ENCODE data around the gene GPR37.

The GPR37 gene

GRCh38 chr7:124780056-124780455 is 14.5 kb upstream of the GPR37 start:
- no peaks in the 10 kb centered on the region for H3K4me1 ChIP-seq (ENCODE audit: low read depth, poor library complexity, severe bottlenecking)
- H2AFZ ChIP-seq (ENCODE audit: low read depth), result no peak overlapping the region
- no peak overlapping the region for H3K4me3 ChIP-seq (IDR thresholded peaks at IDR 0.05; ENCODE audit: insufficient read depth, low read depth, low read length)
- H3K27me3 ChIP-seq (ENCODE audit: insufficient read depth, low read depth), result no peaks in the 10 kb centered on the region
- no peaks in the 10 kb centered on the region for H3K79me2 ChIP-seq (ENCODE audit: insufficient read depth, low read depth)
- H3K4me2 ChIP-seq, result no peak overlapping the region
- H3K36me3 ChIP-seq (ENCODE audit: insufficient read depth), result no peaks in the 10 kb centered on the region
- no peaks in the 10 kb centered on the region for H4K20me1 ChIP-seq (ENCODE audit: insufficient read depth)
- H3K27ac ChIP-seq, result no peak overlapping the region
- no peak overlapping the region for H3K9ac ChIP-seq
- TF ChIP-seq, protein P1, sequence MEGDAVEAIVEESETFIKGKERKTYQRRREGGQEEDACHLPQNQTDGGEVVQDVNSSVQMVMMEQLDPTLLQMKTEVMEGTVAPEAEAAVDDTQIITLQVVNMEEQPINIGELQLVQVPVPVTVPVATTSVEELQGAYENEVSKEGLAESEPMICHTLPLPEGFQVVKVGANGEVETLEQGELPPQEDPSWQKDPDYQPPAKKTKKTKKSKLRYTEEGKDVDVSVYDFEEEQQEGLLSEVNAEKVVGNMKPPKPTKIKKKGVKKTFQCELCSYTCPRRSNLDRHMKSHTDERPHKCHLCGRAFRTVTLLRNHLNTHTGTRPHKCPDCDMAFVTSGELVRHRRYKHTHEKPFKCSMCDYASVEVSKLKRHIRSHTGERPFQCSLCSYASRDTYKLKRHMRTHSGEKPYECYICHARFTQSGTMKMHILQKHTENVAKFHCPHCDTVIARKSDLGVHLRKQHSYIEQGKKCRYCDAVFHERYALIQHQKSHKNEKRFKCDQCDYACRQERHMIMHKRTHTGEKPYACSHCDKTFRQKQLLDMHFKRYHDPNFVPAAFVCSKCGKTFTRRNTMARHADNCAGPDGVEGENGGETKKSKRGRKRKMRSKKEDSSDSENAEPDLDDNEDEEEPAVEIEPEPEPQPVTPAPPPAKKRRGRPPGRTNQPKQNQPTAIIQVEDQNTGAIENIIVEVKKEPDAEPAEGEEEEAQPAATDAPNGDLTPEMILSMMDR (conservative IDR thresholded peaks at IDR 0.05; ENCODE audit: low read depth, low read length), result no peak

GRCh38 chr7:124779620-124780019 is 14.0 kb upstream of the GPR37 start:
- no peak overlapping the region for H2AFZ ChIP-seq (ENCODE audit: low read depth)
- no peak overlapping the region for H3K9ac ChIP-seq
- no peak overlapping the region for H3K4me3 ChIP-seq (IDR thresholded peaks at IDR 0.05; ENCODE audit: insufficient read depth, low read depth, low read length)
- TF ChIP-seq, protein P1 (conservative IDR thresholded peaks at IDR 0.05; ENCODE audit: low read depth, low read length), result no peak
- no peak overlapping the region for H3K4me2 ChIP-seq
- no peaks in the 10 kb centered on the region for H4K20me1 ChIP-seq (ENCODE audit: insufficient read depth)
- no peaks in the 10 kb centered on the region for H3K36me3 ChIP-seq (ENCODE audit: insufficient read depth)
- H3K27me3 ChIP-seq (ENCODE audit: insufficient read depth, low read depth), result no peaks in the 10 kb centered on the region
- no peaks in the 10 kb centered on the region for H3K79me2 ChIP-seq (ENCODE audit: insufficient read depth, low read depth)
- H3K27ac ChIP-seq, result no peak overlapping the region
- no peaks in the 10 kb centered on the region for H3K4me1 ChIP-seq (ENCODE audit: low read depth, poor library complexity, severe bottlenecking)

GRCh38 chr7:124779194-124779593 is 13.6 kb upstream of the GPR37 start:
- H2AFZ ChIP-seq (ENCODE audit: low read depth), result no peak overlapping the region
- H3K27ac ChIP-seq, result no peak overlapping the region
- no peak overlapping the region for H3K4me2 ChIP-seq
- no peaks in the 10 kb centered on the region for H3K79me2 ChIP-seq (ENCODE audit: insufficient read depth, low read depth)
- TF ChIP-seq, protein P1 (conservative IDR thresholded peaks at IDR 0.05; ENCODE audit: low read depth, low read length), result no peak
- no peaks in the 10 kb centered on the region for H4K20me1 ChIP-seq (ENCODE audit: insufficient read depth)
- H3K4me3 ChIP-seq (IDR thresholded peaks at IDR 0.05; ENCODE audit: insufficient read depth, low read depth, low read length), result no peak overlapping the region
- H3K27me3 ChIP-seq (ENCODE audit: insufficient read depth, low read depth), result no peaks in the 10 kb centered on the region
- H3K36me3 ChIP-seq (ENCODE audit: insufficient read depth), result no peaks in the 10 kb centered on the region
- no peak overlapping the region for H3K9ac ChIP-seq
- no peaks in the 10 kb centered on the region for H3K4me1 ChIP-seq (ENCODE audit: low read depth, poor library complexity, severe bottlenecking)

DNA sequence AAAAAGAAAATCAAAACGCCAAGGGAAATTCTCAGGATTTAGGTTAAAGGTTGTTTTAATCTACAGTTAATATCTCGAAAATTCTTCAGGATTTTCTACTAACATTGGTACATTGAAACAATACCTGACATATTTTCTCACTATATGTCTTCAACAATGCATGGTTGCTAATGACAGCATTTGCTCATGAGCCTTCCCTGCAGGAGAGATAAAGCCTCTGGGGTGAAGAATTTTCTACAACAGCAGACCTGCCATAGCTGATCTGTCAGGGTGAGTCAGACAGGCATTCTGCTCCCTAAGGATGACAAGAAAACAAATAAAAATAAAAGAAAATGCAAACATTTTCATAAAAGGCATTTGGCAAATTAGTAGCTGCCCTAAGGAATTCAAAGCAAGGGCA is 11.7 kb upstream of the GPR37 start:
- Histone ChIP-seq H3K4me2 (no peak overlapping the region), H3K9ac (no peak overlapping the region), H3K27ac (no peak overlapping the region), H2AFZ (ENCODE audit: low read depth) (no peak overlapping the region), H3K36me3 (ENCODE audit: insufficient read depth) (no peaks in the 10 kb centered on the region), H3K4me1 (ENCODE audit: low read depth, poor library complexity, severe bottlenecking) (no peaks in the 10 kb centered on the region), H3K27me3 (ENCODE audit: insufficient read depth, low read depth) (no peaks in the 10 kb centered on the region), H3K79me2 (ENCODE audit: insufficient read depth, low read depth) (no peaks in the 10 kb centered on the region), H3K4me3 (IDR thresholded peaks at IDR 0.05; ENCODE audit: insufficient read depth, low read depth, low read length) (no peak overlapping the region), H4K20me1 (ENCODE audit: insufficient read depth) (no peaks in the 10 kb centered on the region)
- TF ChIP-seq, protein P1 (conservative IDR thresholded peaks at IDR 0.05; ENCODE audit: low read depth, low read length), result no peak

Measured in KMS-11 (cell line).